Measurements from ENCODE around the gene RGS9BP.

The RGS9BP gene

DNA sequence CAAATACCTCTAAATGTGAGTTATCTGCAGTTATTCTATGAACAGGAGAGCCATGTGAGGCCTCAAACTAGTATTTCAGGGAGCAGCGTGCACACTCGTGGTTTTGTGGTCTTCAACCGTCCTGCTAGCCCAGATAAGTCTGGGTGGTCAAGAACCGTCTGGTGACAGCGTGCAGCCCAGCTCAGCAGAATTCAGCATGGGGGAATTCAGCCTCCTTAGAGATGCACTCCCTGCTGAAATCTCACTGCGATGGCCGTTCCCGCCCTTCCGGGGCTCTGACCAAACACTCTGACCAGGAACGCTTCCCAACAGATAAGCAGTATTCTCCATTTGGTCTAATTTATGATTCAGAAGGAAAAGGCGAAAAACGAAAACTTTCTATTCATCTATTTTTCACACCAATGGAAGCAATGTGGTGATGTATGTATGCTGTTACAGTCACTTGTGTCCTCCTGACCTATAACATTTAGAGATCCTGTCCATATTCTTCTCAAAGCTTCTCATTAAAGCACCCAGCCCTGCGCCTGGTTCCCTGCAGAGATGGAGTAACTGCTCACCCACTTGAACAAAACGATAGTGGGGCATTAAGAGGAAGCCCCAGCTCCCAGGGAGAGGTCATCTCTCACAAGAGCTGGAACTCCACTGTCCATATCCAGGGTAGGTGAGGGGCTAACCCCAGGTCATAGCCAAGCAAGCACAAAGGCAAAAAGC is 3.6 kb upstream of the RGS9BP start:
- TF ChIP-seq, protein P1, sequence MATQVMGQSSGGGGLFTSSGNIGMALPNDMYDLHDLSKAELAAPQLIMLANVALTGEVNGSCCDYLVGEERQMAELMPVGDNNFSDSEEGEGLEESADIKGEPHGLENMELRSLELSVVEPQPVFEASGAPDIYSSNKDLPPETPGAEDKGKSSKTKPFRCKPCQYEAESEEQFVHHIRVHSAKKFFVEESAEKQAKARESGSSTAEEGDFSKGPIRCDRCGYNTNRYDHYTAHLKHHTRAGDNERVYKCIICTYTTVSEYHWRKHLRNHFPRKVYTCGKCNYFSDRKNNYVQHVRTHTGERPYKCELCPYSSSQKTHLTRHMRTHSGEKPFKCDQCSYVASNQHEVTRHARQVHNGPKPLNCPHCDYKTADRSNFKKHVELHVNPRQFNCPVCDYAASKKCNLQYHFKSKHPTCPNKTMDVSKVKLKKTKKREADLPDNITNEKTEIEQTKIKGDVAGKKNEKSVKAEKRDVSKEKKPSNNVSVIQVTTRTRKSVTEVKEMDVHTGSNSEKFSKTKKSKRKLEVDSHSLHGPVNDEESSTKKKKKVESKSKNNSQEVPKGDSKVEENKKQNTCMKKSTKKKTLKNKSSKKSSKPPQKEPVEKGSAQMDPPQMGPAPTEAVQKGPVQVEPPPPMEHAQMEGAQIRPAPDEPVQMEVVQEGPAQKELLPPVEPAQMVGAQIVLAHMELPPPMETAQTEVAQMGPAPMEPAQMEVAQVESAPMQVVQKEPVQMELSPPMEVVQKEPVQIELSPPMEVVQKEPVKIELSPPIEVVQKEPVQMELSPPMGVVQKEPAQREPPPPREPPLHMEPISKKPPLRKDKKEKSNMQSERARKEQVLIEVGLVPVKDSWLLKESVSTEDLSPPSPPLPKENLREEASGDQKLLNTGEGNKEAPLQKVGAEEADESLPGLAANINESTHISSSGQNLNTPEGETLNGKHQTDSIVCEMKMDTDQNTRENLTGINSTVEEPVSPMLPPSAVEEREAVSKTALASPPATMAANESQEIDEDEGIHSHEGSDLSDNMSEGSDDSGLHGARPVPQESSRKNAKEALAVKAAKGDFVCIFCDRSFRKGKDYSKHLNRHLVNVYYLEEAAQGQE (IDR thresholded peaks at IDR 0.05; ENCODE audit: insufficient read depth in 1 of 2, low read depth in 2 of 2, low read length in 2 of 2) = no peak
- TF ChIP-seq POLR2AphosphoS5 (IDR thresholded peaks at IDR 0.05; ENCODE audit: low read depth, low read length) = no peak
- TF ChIP-seq SIN3A (IDR thresholded peaks at IDR 0.05; ENCODE audit: borderline replicate concordance, insufficient read depth, low read length) = no peak
- TF ChIP-seq FOXP2 (optimal IDR thresholded peaks at IDR 0.05; ENCODE audit: borderline replicate concordance, extremely low read depth, extremely low read length, insufficient read depth) = no peak
- TF ChIP-seq TAF1 (IDR thresholded peaks at IDR 0.05; ENCODE audit: borderline replicate concordance, insufficient read depth, low read length) = no peak

DNA sequence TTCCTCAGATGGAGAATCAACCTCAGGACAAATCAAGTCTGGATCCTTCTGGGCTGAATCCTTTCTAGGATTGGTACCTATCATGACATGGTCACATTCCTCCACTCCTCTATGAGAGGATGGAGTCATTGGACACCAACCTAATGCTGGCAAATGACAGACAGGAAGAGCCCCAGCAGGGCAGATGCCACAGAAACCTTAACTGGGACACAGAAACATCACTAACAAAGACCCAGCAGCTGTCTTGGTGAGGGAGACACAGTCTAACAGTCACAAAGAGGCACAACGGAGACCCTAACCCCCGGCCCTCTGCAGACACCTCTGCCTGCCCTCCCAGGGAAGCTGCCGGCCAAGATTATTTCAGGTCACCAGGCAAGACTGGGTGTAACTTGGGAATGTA is 2.8 kb upstream of the RGS9BP start:
- TF ChIP-seq SIN3A (IDR thresholded peaks at IDR 0.05; ENCODE audit: borderline replicate concordance, insufficient read depth, low read length) (no peak), FOXP2 (optimal IDR thresholded peaks at IDR 0.05; ENCODE audit: borderline replicate concordance, extremely low read depth, extremely low read length, insufficient read depth) (no peak), TAF1 (IDR thresholded peaks at IDR 0.05; ENCODE audit: borderline replicate concordance, insufficient read depth, low read length) (no peak), POLR2AphosphoS5 (IDR thresholded peaks at IDR 0.05; ENCODE audit: low read depth, low read length) (no peak)
- TF ChIP-seq, protein P1 (IDR thresholded peaks at IDR 0.05; ENCODE audit: insufficient read depth in 1 of 2, low read depth in 2 of 2, low read length in 2 of 2) = no peak

GRCh38 chr19:32673573-32673972 is 2.1 kb upstream of the RGS9BP start:
- TF ChIP-seq, protein P1 (IDR thresholded peaks at IDR 0.05; ENCODE audit: insufficient read depth in 1 of 2, low read depth in 2 of 2, low read length in 2 of 2) = no peak
- TF ChIP-seq TAF1 (IDR thresholded peaks at IDR 0.05; ENCODE audit: borderline replicate concordance, insufficient read depth, low read length) (no peak), FOXP2 (optimal IDR thresholded peaks at IDR 0.05; ENCODE audit: borderline replicate concordance, extremely low read depth, extremely low read length, insufficient read depth) (no peak), SIN3A (IDR thresholded peaks at IDR 0.05; ENCODE audit: borderline replicate concordance, insufficient read depth, low read length) (no peak), POLR2AphosphoS5 (IDR thresholded peaks at IDR 0.05; ENCODE audit: low read depth, low read length) (no peak)

- TF ChIP-seq FOXP2 (optimal IDR thresholded peaks at IDR 0.05; ENCODE audit: borderline replicate concordance, extremely low read depth, extremely low read length, insufficient read depth) = no peak
- no peak for TF ChIP-seq POLR2AphosphoS5 (IDR thresholded peaks at IDR 0.05; ENCODE audit: low read depth, low read length)
- TF ChIP-seq SIN3A (IDR thresholded peaks at IDR 0.05; ENCODE audit: borderline replicate concordance, insufficient read depth, low read length) = no peak
- no peak for TF ChIP-seq TAF1 (IDR thresholded peaks at IDR 0.05; ENCODE audit: borderline replicate concordance, insufficient read depth, low read length)
- TF ChIP-seq, protein P1 (IDR thresholded peaks at IDR 0.05; ENCODE audit: insufficient read depth in 1 of 2, low read depth in 2 of 2, low read length in 2 of 2) = no peak
Observed at GRCh38 chr19:32674153-32674930, 1.3 kb upstream of the RGS9BP start.
